NT2/D1 (cell line): Measurements from ENCODE around the gene MAIP1.

ENCODE experiments used
- DNase-seq: peaks from one replicate; pipeline ENCODE4 v3.0.0-alpha.2; 2011; ENCODE audit warnings: low read depth, low spot score
- H3K27me3 ChIP-seq: 2 replicates; pipeline ENCODE4 v1.6.0; 2011; ENCODE audit warnings: mild to moderate bottlenecking; ENCODE audit not compliant: insufficient read length, insufficient read depth
- H3K36me3 ChIP-seq: 2 replicates; pipeline ENCODE4 v1.6.1; 2011; ENCODE audit warnings: mild to moderate bottlenecking, low read length, mixed read lengths; ENCODE audit not compliant: insufficient read depth, insufficient read length
- H3K4me1 ChIP-seq: 2 replicates; pipeline ENCODE4 v1.5.1; 2011; ENCODE audit not compliant: insufficient read depth, insufficient read length
- H3K4me3 ChIP-seq: 2 replicates; pipeline ENCODE4 v1.5.1; 2011; ENCODE audit warnings: low read depth; ENCODE audit not compliant: insufficient read length
- H3K9ac ChIP-seq: 2 replicates; pipeline ENCODE4 v1.6.0; 2011; ENCODE audit warnings: low read depth; ENCODE audit not compliant: insufficient read length
- H3K9me3 ChIP-seq: 2 replicates; pipeline ENCODE4 v1.5.1; 2011; ENCODE audit warnings: mild to moderate bottlenecking, low read length; ENCODE audit not compliant: insufficient read depth
- SUZ12 ChIP-seq: IDR thresholded peaks from 2 replicates; pipeline ENCODE4 v1.6.1; 2011; ENCODE audit not compliant: insufficient read length, insufficient read depth; ENCODE audit errors: extremely low read depth
- YY1 ChIP-seq: IDR thresholded peaks from 2 replicates; pipeline ENCODE4 v1.6.1; 2011; ENCODE audit not compliant: insufficient read length, insufficient read depth
- ZNF274 ChIP-seq: IDR thresholded peaks from 2 replicates; pipeline ENCODE4 v1.6.1; 2011; ENCODE audit warnings: mild to moderate bottlenecking, low read depth, low read length

Gene MAIP1

DNA sequence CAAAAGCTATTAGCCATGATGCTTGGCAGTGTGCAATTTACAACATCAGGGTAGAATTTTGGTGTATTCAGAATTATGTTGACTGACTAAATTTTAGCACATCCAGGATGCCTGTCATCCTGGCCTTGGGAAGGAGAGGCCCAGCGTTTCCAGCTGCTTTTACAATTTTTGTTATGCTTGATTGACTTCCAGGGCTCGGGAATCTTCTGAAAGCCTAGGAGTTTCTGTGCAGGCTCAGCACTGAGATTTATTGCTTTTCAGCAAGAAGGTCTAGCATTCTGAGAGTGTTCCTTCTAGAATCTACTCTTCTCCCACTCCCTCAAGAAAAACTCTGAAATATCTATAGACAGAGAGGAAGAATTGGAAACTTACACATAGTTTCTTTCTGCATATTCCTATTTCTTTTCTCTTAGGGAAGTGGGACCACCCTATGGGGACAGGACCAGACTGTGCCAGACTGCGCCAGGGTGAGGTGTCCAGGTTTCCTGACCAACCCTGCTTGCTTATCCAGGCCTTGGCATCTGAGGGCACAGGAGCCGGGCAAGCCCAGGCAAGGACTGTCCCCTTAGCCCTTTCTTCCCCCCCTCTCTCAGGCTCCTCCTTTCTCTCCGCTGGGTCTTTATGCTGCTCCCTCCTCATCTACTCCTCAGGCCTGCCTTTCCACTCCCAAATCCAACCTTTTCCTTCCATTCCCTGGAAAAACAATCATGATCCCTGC, 26.9 kb downstream of the MAIP1 start:
- H3K9ac ChIP-seq: no peak overlapping the region
- TF ChIP-seq ZNF274 (no peak), YY1 (no peak), SUZ12 (no peak)

DNA sequence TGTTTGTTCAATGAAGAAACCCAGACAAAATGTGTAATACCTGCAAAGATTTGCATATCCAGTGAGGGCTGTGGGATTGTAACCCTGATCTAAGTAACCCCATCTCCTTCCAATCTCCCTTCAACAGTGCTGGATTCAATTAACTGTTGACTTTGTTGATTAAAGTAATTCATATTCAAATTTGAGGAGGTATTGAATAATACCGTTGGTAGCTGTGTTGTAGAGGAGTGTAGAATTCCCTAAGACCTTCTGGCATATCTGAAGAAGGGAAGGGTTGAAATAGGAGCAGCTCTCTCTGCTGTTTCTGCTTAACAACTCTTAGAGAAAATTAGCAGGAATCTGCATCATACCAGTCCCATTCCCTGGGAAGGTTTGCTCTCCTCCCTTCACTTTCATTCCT, 28.2 kb downstream of the MAIP1 start:
- DNase-seq: no peak
- no peaks in the 10 kb centered on the region for H3K36me3 ChIP-seq
- H3K9me3 ChIP-seq: no peaks in the 10 kb centered on the region
- H3K4me1 ChIP-seq: peaks cover 2% of the 10 kb centered on the region
- H3K4me3 ChIP-seq: no peak overlapping the region
- TF ChIP-seq SUZ12 (no peak), YY1 (no peak), ZNF274 (no peak)
- no peak overlapping the region for H3K9ac ChIP-seq
- H3K27me3 ChIP-seq: no peaks in the 10 kb centered on the region

More for the DNA sequence above, 26.9 kb downstream of the MAIP1 start:
- Histone ChIP-seq H3K4me3 (no peak overlapping the region), H3K9me3 (no peaks in the 10 kb centered on the region), H3K36me3 (no peaks in the 10 kb centered on the region), H3K4me1 (peaks cover 2% of the 10 kb centered on the region), H3K27me3 (no peaks in the 10 kb centered on the region)
- DNase-seq: no peak

GRCh38 chr2:199984159-199984558, 28.8 kb downstream of the MAIP1 start:
- Histone ChIP-seq H3K9me3 (no peaks in the 10 kb centered on the region), H3K36me3 (no peaks in the 10 kb centered on the region), H3K4me1 (peaks cover 2% of the 10 kb centered on the region), H3K4me3 (no peak overlapping the region), H3K27me3 (no peaks in the 10 kb centered on the region), H3K9ac (no peak overlapping the region)
- DNase-seq: no peak
- no peak for TF ChIP-seq YY1
- no peak for TF ChIP-seq SUZ12

DNA sequence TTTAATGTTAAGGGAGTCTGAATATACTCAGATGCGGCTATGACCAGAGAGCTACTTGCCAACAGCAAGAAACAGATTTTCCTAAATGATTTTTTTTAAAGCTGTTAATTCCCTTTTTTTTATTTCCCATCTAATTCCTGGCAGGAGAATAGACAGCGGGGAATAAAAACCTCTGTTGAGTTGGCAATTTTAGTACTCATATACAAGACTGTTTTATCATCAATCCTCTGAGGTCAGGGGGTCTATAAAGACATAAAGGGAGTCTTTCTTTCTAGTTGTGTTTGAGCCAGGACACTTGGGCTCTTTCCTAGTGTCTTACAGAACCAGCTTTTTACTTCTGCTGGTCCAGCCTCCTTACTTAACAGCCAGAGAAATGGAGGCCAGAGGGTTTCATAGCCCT, 29.4 kb downstream of the MAIP1 start:
- TF ChIP-seq ZNF274: no peak
- no peak for TF ChIP-seq SUZ12
- no peak overlapping the region for H3K9ac ChIP-seq
- H3K4me1 ChIP-seq: peaks cover 2% of the 10 kb centered on the region
- no peaks in the 10 kb centered on the region for H3K9me3 ChIP-seq
- H3K4me3 ChIP-seq: no peak overlapping the region
- H3K27me3 ChIP-seq: no peaks in the 10 kb centered on the region
- DNase-seq: no peak
- H3K36me3 ChIP-seq: no peaks in the 10 kb centered on the region

DNA sequence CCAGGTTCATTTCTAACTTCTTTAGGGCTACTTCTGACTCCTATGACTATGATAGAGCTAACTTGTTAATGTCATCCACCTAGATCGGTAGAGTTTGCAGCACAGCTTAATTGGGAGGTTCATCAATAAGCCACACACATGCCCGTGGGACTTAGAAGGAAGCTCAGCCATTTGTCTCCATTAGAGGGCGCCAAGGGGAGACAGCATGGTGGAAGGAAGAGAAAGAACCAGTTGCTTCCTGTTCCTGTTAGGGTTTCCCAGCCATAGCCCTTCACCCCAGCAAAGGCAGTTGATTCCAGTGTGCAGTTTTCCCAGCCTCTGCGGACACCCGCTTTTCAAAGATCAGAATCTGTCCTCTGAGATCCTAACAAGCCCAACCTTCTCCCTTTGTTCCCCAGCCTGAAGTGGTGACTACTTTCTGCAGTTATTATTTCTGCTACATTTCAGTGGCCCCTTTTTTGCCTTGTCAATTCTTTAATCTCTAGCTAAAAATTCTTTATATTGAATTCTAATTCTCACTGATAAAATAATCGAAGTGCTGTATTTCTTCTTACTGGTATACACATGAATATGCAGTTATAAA, 30.3 kb downstream of the MAIP1 start:
- TF ChIP-seq ZNF274 (no peak), YY1 (no peak), SUZ12 (no peak)
- H3K4me3 ChIP-seq: no peak overlapping the region
- peaks cover 2% of the 10 kb centered on the region for H3K4me1 ChIP-seq
- peak; percentile 81 for DNase-seq
- H3K9ac ChIP-seq: no peak overlapping the region
- H3K27me3 ChIP-seq: no peaks in the 10 kb centered on the region
- no peaks in the 10 kb centered on the region for H3K9me3 ChIP-seq
- no peaks in the 10 kb centered on the region for H3K36me3 ChIP-seq

DNA sequence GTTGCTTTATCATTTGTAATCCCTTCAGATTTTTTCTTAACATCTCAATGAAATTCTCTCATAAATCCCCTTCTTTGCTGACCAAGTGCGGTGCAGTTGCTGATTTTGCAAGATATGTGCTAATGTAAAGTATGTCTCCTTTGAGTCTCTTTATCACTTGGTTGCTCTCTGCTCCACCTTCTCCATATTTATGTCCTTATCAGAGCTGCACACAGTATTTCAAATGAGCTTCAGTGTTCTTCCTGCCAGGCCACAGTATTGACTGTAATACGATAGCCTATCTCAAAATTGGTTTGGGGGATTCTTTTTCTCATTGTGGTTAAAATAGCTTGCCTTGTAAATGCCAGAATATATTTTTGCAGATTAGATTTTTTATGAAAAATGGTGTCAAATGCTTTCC, 32.2 kb downstream of the MAIP1 start:
- no peak for DNase-seq
- Histone ChIP-seq H3K36me3 (no peaks in the 10 kb centered on the region), H3K4me1 (peaks cover 2% of the 10 kb centered on the region), H3K9ac (no peak overlapping the region), H3K27me3 (no peaks in the 10 kb centered on the region), H3K9me3 (no peaks in the 10 kb centered on the region), H3K4me3 (no peak overlapping the region)
- TF ChIP-seq YY1: no peak
- no peak for TF ChIP-seq ZNF274
- TF ChIP-seq SUZ12: no peak

DNA sequence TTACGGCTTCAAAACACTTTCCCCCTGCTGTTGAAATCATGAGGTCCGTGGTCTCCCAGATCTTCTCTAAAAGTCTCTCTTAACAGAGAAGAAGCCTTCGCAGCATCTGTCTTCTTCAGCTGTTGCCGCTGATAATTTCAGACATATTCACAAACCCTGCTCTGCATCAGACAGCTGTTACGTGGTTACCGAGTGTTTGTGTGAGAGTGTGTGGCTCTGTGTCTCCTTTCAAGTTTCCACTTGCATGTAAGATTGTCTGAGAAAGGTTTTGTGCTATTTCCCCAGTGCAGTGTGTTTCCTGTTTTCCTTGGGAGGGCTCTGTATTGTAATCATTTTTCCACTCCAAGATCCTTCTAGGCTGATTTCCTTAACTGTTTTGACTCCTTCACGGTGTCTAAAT, 32.8 kb downstream of the MAIP1 start:
- no peak for DNase-seq
- Histone ChIP-seq H3K9ac (no peak overlapping the region), H3K36me3 (no peaks in the 10 kb centered on the region), H3K4me1 (peaks cover 2% of the 10 kb centered on the region), H3K4me3 (no peak overlapping the region), H3K9me3 (no peaks in the 10 kb centered on the region), H3K27me3 (no peaks in the 10 kb centered on the region)
- TF ChIP-seq ZNF274 (no peak), SUZ12 (no peak), YY1 (no peak)
